CD4-positive, CD25-positive, alpha-beta regulatory T cell (primary cell): ENCODE data around the gene TUT4. TPM values are rescaled to one million over a fixed set of nuclear protein-coding genes. Genes with fewer than 3 reads are reported as not detected.

ENCODE experiments used
- ATAC-seq, 2 donors: fragments of 150-1000 bp; cut with Tn5 transposase; one replicate each; pipeline ENCODE4 v1.10.0; 2021; ENCODE audit warnings: low read depth in 2 of 2, moderate number of reproducible peaks in 2 of 2, moderate library complexity in 1 of 2
- DNase-seq, 3 donors: peaks; one replicate each; pipeline versions ENCODE4 v3.0.0 to v3.0.0-alpha.2; 2012 to 2022; ENCODE audit warnings: mixed read lengths in 1 of 3
- H3K27ac ChIP-seq: one replicate; pipeline ENCODE4 v1.7.0; 2013; ENCODE audit warnings: mild to moderate bottlenecking, low read length; ENCODE audit not compliant: insufficient read depth, poor library complexity, severe bottlenecking
- H3K27me3 ChIP-seq: one replicate; pipeline ENCODE4 v1.7.0; 2013; ENCODE audit warnings: low read length; ENCODE audit not compliant: control insufficient read depth, insufficient read depth
- H3K36me3 ChIP-seq: one replicate; pipeline ENCODE4 v1.7.0; 2013; ENCODE audit warnings: mild to moderate bottlenecking, low read length, moderate library complexity; ENCODE audit not compliant: control insufficient read depth, insufficient read depth
- H3K4me1 ChIP-seq: 2 replicates; pipeline ENCODE4 v1.7.0; 2013; ENCODE audit warnings: mild to moderate bottlenecking, low read length; ENCODE audit not compliant: insufficient read depth, control insufficient read depth, poor library complexity, severe bottlenecking
- H3K4me3 ChIP-seq: one replicate; pipeline ENCODE4 v1.7.0; 2013; ENCODE audit warnings: low read depth, mild to moderate bottlenecking, low read length, moderate library complexity
- H3K9me3 ChIP-seq, 2 experiments: 1 replicate in 1 of 2; 2 replicates in 1 of 2; pipeline ENCODE4 v1.7.0; 2013; ENCODE audit warnings: low read length in 2 of 2, mild to moderate bottlenecking in 1 of 2, moderate library complexity in 1 of 2; ENCODE audit not compliant: control insufficient read depth in 2 of 2
- H3K27ac Mint-ChIP-seq, 3 donors: one replicate each; pipeline ENCODE4 v1.8.0; 2020 to 2022; ENCODE audit warnings: mild to moderate bottlenecking in 3 of 3, mixed read lengths in 3 of 3, moderate library complexity in 2 of 3
- H3K27me3 Mint-ChIP-seq: one replicate; pipeline ENCODE4 v1.8.0; 2022; ENCODE audit warnings: mild to moderate bottlenecking, mixed read lengths
- H3K36me3 Mint-ChIP-seq: one replicate; pipeline ENCODE4 v1.8.0; 2020; ENCODE audit warnings: mixed read lengths
- H3K4me1 Mint-ChIP-seq, 4 donors: one replicate each; pipeline ENCODE4 v1.8.0; 2020 to 2022; ENCODE audit warnings: mixed read lengths in 4 of 4, mild to moderate bottlenecking in 1 of 4
- H3K4me3 Mint-ChIP-seq, 4 donors: one replicate each; pipeline ENCODE4 v1.8.0; 2020 to 2022; ENCODE audit warnings: mild to moderate bottlenecking in 4 of 4, mixed read lengths in 4 of 4, moderate library complexity in 3 of 4
- H3K9me3 Mint-ChIP-seq, 7 donors: one replicate each; pipeline ENCODE4 v1.8.0; 2020 to 2022; ENCODE audit warnings: mixed read lengths in 7 of 7, mild to moderate bottlenecking in 3 of 7, moderate library complexity in 2 of 7
- polyA plus RNA-seq, 4 donors: library from polyadenylated mRNA; unstranded; fragments of 300-500 nt; fragmentation: Illumina TruSeq; gene quantifications; one replicate each; pipeline ENCODE4 v1.2.3, GENCODE V29; 2021
- total RNA-seq: library from RNA; stranded (reverse); gene quantifications from one replicate; pipeline ENCODE4 v1.2.3, GENCODE V29; 2022

Gene TUT4
- total and polyA plus RNA-seq, 5 donors from 2014 or later, result 24.9 to 120 (median 31.5) TPM

GRCh38 chr1:52554267-52554640 is 1.4 kb upstream of the TUT4 start:
- Histone ChIP-seq H3K27ac (no peak overlapping the region), H3K27me3 (no peaks in the 10 kb centered on the region), H3K9me3 (no peaks in the 10 kb centered on the region), H3K36me3 (no peaks in the 10 kb centered on the region), H3K4me3 (no peak overlapping the region), H3K4me1 (peaks cover 27% of the 10 kb centered on the region)
- Mint-ChIP-seq H3K9me3 (no peaks in the 10 kb centered on the region), H3K4me1 (peaks cover 7 to 27% (median 15%) of the 10 kb centered on the region in 4 donors), H3K27me3 (no peaks in the 10 kb centered on the region), H3K27ac (peak overlapping the region; percentile 47 to 63 (median 52)), H3K36me3 (no peaks in the 10 kb centered on the region), H3K4me3 (peak overlapping the region; percentile 73 to 88 (median 78))
- ATAC-seq, result no peak
- DNase-seq, result no peak

GRCh38 chr1:52553362-52554266 is 722 bp upstream of the TUT4 start:
- Histone ChIP-seq H3K36me3 (no peaks in the 10 kb centered on the region), H3K9me3 (no peaks in the 10 kb centered on the region), H3K27me3 (no peaks in the 10 kb centered on the region), H3K4me1 (peaks cover 33% of the 10 kb centered on the region), H3K27ac (peak overlapping the region; percentile 90), H3K4me3 (peak overlapping the region; percentile 47)
- peak; percentile 83 to 90 (median 86) for DNase-seq
- Mint-ChIP-seq H3K4me1 (peaks cover 14 to 34% (median 21%) of the 10 kb centered on the region in 4 donors), H3K27ac (peak overlapping the region in 2 of 3 donors; percentile 47 to 92), H3K27me3 (no peaks in the 10 kb centered on the region), H3K9me3 (no peaks in the 10 kb centered on the region), H3K36me3 (no peaks in the 10 kb centered on the region), H3K4me3 (peak overlapping the region; percentile 78 to 93 (median 83))
- ATAC-seq, result peak; percentile 83 to 86

GRCh38 chr1:52552236-52552504 is 722 bp downstream of the TUT4 start:
- Histone ChIP-seq H3K36me3 (no peaks in the 10 kb centered on the region), H3K4me3 (peak overlapping the region; percentile 90), H3K27ac (peak overlapping the region; percentile 90), H3K4me1 (peaks cover 33% of the 10 kb centered on the region), H3K9me3 (no peaks in the 10 kb centered on the region), H3K27me3 (no peaks in the 10 kb centered on the region)
- no peaks in the 10 kb centered on the region for H3K27me3 Mint-ChIP-seq
- H3K4me3 Mint-ChIP-seq, result no peak overlapping the region
- no peak overlapping the region for H3K27ac Mint-ChIP-seq
- DNase-seq, result peak; percentile 55 to 84 (median 80)
- ATAC-seq, result peak; percentile 40 to 50
- peaks cover 14 to 44% (median 27%) of the 10 kb centered on the region in 4 donors for H3K4me1 Mint-ChIP-seq
- no peaks in the 10 kb centered on the region for H3K9me3 Mint-ChIP-seq
- no peaks in the 10 kb centered on the region for H3K36me3 Mint-ChIP-seq

- ATAC-seq (no peak), DNase-seq (peak; percentile 8 to 54 (median 47))
- Histone ChIP-seq H3K4me3 (peak overlapping the region; percentile 90), H3K27ac (peak overlapping the region; percentile 90), H3K4me1 (peaks cover 33% of the 10 kb centered on the region), H3K27me3 (no peaks in the 10 kb centered on the region), H3K36me3 (no peaks in the 10 kb centered on the region), H3K9me3 (no peaks in the 10 kb centered on the region)
- Mint-ChIP-seq H3K27ac (no peak overlapping the region), H3K9me3 (no peaks in the 10 kb centered on the region), H3K4me3 (no peak overlapping the region), H3K36me3 (no peaks in the 10 kb centered on the region), H3K27me3 (no peaks in the 10 kb centered on the region), H3K4me1 (peaks cover 14 to 48% (median 27%) of the 10 kb centered on the region in 4 donors)
Measured at GRCh38 chr1:52551507-52552235, 1.2 kb downstream of the TUT4 start.

GRCh38 chr1:52550447-52550846 is 2.4 kb downstream of the TUT4 start:
- no peak for ATAC-seq
- Histone ChIP-seq H3K36me3 (no peaks in the 10 kb centered on the region), H3K27me3 (no peaks in the 10 kb centered on the region), H3K9me3 (no peaks in the 10 kb centered on the region), H3K27ac (no peak overlapping the region), H3K4me1 (peaks cover 33% of the 10 kb centered on the region), H3K4me3 (no peak overlapping the region)
- H3K9me3 Mint-ChIP-seq, result peaks cover 0 to 2% (median 0%) of the 10 kb centered on the region in 7 donors
- H3K4me1 Mint-ChIP-seq, result peaks cover 22 to 55% (median 34%) of the 10 kb centered on the region in 4 donors
- peak overlapping the region in 3 of 4 donors; percentile 26 to 66 (median 49) for H3K4me3 Mint-ChIP-seq
- H3K27ac Mint-ChIP-seq, result peak overlapping the region in 2 of 3 donors; percentile 68 to 83
- H3K36me3 Mint-ChIP-seq, result peaks cover 5% of the 10 kb centered on the region
- H3K27me3 Mint-ChIP-seq, result no peaks in the 10 kb centered on the region
- DNase-seq, result no peak

GRCh38 chr1:52549267-52549666 is 3.6 kb downstream of the TUT4 start:
- peaks cover 6% of the 10 kb centered on the region for H3K36me3 Mint-ChIP-seq
- no peak for DNase-seq
- peaks cover 0 to 5% (median 0%) of the 10 kb centered on the region in 7 donors for H3K9me3 Mint-ChIP-seq
- Histone ChIP-seq H3K4me3 (peak overlapping the region; percentile 4), H3K9me3 (no peaks in the 10 kb centered on the region), H3K36me3 (no peaks in the 10 kb centered on the region), H3K4me1 (peaks cover 33% of the 10 kb centered on the region), H3K27ac (peak overlapping the region; percentile 8), H3K27me3 (no peaks in the 10 kb centered on the region)
- peak overlapping the region; percentile 69 to 78 (median 72) for H3K27ac Mint-ChIP-seq
- H3K27me3 Mint-ChIP-seq, result no peaks in the 10 kb centered on the region
- H3K4me3 Mint-ChIP-seq, result peak overlapping the region in 3 of 4 donors; percentile 0 to 26 (median 14)
- H3K4me1 Mint-ChIP-seq, result peaks cover 24 to 49% (median 34%) of the 10 kb centered on the region in 4 donors
- no peak for ATAC-seq

GRCh38 chr1:52546852-52547251 is 6.0 kb downstream of the TUT4 start:
- peaks cover 0 to 24% (median 6%) of the 10 kb centered on the region in 7 donors for H3K9me3 Mint-ChIP-seq
- H3K4me3 Mint-ChIP-seq, result no peak overlapping the region
- DNase-seq (no peak), ATAC-seq (no peak)
- peaks cover 7 to 10% of the 10 kb centered on the region in 2 experiments for H3K9me3 ChIP-seq
- H3K36me3 ChIP-seq, result peaks cover 7% of the 10 kb centered on the region
- H3K27me3 ChIP-seq, result no peaks in the 10 kb centered on the region
- peaks cover 13% of the 10 kb centered on the region for H3K36me3 Mint-ChIP-seq
- H3K27me3 Mint-ChIP-seq, result no peaks in the 10 kb centered on the region
- H3K27ac ChIP-seq, result no peak overlapping the region
- H3K4me3 ChIP-seq, result no peak overlapping the region
- H3K4me1 Mint-ChIP-seq, result peaks cover 24 to 47% (median 35%) of the 10 kb centered on the region in 4 donors
- no peak overlapping the region for H3K27ac Mint-ChIP-seq
- H3K4me1 ChIP-seq, result peaks cover 24% of the 10 kb centered on the region
